ENCODE data around the gene SLC22A4. TPM values are rescaled to one million over a fixed set of nuclear protein-coding genes. Genes with fewer than 3 reads are reported as not detected.

The SLC22A4 gene
- total RNA-seq, 3 donors from 2014 or later = 2.7 to 13.4 (median 3.6) TPM

DNA sequence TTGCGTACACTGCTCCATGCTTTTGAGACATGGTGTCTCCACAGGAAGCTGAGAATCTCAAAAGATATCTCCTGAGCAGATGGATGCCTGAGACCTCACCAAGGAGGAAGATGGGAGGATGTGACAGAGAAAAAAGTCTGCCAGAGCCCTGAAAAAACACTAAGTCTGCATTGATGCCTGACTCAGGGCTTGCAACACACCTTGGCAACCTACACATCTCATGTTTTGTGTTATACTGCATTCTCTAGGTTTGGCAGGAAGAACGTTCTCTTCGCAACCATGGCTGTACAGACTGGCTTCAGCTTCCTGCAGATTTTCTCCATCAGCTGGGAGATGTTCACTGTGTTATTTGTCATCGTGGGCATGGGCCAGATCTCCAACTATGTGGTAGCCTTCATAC is 19.2 kb downstream of the SLC22A4 start:
- Histone ChIP-seq H3K4me3 (no peak overlapping the region), H3K9me3 (no peaks in the 10 kb centered on the region), H3K4me1 (ENCODE audit: low read depth) (peaks cover 7% of the 10 kb centered on the region), H3K36me3 (ENCODE audit: low read depth) (no peaks in the 10 kb centered on the region)
- DNase-seq (no peak), ATAC-seq (no peak)
- intact Hi-C loops (cut with DNase I, micrococcal nuclease) = no loop called here
- TF ChIP-seq, protein P1, sequence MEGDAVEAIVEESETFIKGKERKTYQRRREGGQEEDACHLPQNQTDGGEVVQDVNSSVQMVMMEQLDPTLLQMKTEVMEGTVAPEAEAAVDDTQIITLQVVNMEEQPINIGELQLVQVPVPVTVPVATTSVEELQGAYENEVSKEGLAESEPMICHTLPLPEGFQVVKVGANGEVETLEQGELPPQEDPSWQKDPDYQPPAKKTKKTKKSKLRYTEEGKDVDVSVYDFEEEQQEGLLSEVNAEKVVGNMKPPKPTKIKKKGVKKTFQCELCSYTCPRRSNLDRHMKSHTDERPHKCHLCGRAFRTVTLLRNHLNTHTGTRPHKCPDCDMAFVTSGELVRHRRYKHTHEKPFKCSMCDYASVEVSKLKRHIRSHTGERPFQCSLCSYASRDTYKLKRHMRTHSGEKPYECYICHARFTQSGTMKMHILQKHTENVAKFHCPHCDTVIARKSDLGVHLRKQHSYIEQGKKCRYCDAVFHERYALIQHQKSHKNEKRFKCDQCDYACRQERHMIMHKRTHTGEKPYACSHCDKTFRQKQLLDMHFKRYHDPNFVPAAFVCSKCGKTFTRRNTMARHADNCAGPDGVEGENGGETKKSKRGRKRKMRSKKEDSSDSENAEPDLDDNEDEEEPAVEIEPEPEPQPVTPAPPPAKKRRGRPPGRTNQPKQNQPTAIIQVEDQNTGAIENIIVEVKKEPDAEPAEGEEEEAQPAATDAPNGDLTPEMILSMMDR (IDR thresholded peaks at IDR 0.05) = no peak

DNA sequence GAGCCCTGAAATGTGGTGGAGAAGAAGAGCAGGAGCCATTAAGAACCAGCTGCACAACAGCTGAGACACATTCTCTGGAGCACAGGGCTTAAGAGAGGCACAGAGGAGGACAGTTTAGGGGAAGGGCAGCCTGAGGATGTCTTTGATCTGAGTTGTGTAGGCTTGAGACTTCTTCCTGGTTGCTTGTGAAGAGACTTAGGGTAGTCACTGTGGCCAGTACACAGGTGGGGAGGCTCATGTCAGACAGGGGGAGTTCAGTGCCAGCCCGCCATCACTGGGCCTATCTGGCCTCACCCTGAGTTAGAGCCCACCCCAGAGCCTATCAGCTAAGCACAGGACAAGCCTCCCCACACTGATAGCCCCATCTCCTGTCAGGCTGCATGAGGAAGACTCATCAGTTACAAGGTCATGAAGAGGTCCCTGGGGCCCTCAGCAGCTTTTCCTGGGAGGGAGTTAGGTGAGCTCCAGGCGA is 19.8 kb downstream of the SLC22A4 start:
- no peaks in the 10 kb centered on the region for H3K36me3 ChIP-seq (ENCODE audit: low read depth)

DNA sequence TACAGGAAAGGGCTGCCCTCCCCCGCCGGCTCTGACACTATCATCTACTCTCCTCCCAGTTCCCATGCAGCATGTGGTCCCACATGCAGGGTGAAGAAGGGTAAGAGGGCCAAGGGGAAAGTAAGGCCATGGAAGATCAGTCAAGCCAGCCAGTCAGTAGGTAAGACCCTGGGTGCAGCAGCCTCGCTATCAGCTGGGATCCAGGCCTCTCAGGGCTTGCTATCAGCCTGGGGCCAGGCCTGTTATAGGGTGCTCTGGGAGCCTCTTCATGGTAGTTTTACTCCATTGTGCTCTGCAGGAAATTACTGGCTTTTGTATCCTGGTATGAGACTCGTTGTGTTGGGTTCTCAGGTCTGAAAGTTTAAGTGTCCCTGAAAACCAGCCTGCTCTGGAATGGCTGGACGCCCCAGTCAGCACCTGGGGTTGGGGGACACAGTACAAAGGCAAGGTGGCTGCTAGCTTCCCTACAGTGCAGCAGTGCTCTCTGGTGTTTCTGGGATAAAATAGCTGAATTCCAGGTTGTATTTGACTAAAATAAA is 21.4 kb downstream of the SLC22A4 start:
- Histone ChIP-seq H3K4me1 (ENCODE audit: low read depth) (no peaks in the 10 kb centered on the region), H3K4me3 (no peak overlapping the region), H3K9me3 (no peaks in the 10 kb centered on the region), H3K36me3 (ENCODE audit: low read depth) (no peaks in the 10 kb centered on the region)
- ATAC-seq (no peak), DNase-seq (no peak)
- intact Hi-C loops (cut with DNase I, micrococcal nuclease) = no loop called here
- TF ChIP-seq, protein P1 (IDR thresholded peaks at IDR 0.05) = no peak

More for the DNA sequence above, 19.8 kb downstream of the SLC22A4 start:
- TF ChIP-seq, protein P1 (IDR thresholded peaks at IDR 0.05) = no peak
- intact Hi-C loops (cut with DNase I, micrococcal nuclease) = no loop called here
- no peak for ATAC-seq
- no peak for DNase-seq
- Histone ChIP-seq H3K4me3 (no peak overlapping the region), H3K4me1 (ENCODE audit: low read depth) (peaks cover 7% of the 10 kb centered on the region), H3K9me3 (no peaks in the 10 kb centered on the region)

- no peak overlapping the region for H3K4me3 ChIP-seq
- intact Hi-C loops (cut with DNase I, micrococcal nuclease) = no loop called here
- H3K36me3 ChIP-seq (ENCODE audit: low read depth) = no peaks in the 10 kb centered on the region
- DNase-seq = no peak
- TF ChIP-seq, protein P1 (IDR thresholded peaks at IDR 0.05) = no peak
- H3K9me3 ChIP-seq = no peaks in the 10 kb centered on the region
- no peak for ATAC-seq
- no peaks in the 10 kb centered on the region for H3K4me1 ChIP-seq (ENCODE audit: low read depth)
Observed at GRCh38 chr5:132319975-132320374, 25.8 kb downstream of the SLC22A4 start.

GRCh38 chr5:132321109-132321721 is 27.0 kb downstream of the SLC22A4 start:
- intact Hi-C loops (cut with DNase I, micrococcal nuclease) = no loop called here

More at GRCh38 chr5:132321109-132321721, 27.0 kb downstream of the SLC22A4 start:
- Histone ChIP-seq H3K4me1 (ENCODE audit: low read depth) (no peaks in the 10 kb centered on the region), H3K9me3 (no peaks in the 10 kb centered on the region), H3K4me3 (no peak overlapping the region), H3K36me3 (ENCODE audit: low read depth) (no peaks in the 10 kb centered on the region)
- DNase-seq (no peak), ATAC-seq (no peak)
- TF ChIP-seq, protein P1 (IDR thresholded peaks at IDR 0.05) = no peak

Measured in mucosa of descending colon (tissue), 3 donors.